GM13976 (cell line): ENCODE measurements around the gene GIT1.
A peak's percentile ranks its signal among the peaks of the same experiment; 100 is the strongest.

ENCODE experiments used
- DNase-seq: peaks from one replicate; pipeline ENCODE4 v3.0.0; 2012; ENCODE audit warnings: low spot score
- CTCF ChIP-seq: IDR thresholded peaks from 2 replicates; pipeline ENCODE4 v1.5.1; 2012; ENCODE audit warnings: borderline replicate concordance, mild to moderate bottlenecking; ENCODE audit not compliant: insufficient read depth; ENCODE audit errors: extremely low read depth, missing control alignments, control extremely low read depth
- in situ Hi-C: fragments of 300-500 bp; cut with MboI; formaldehyde crosslinking; loops from one replicate; pipeline ENCODE4 v1.12.0; 2022; ENCODE audit warnings: low sequenced_read_pairs, mixed read lengths, inconsistent platforms; ENCODE audit not compliant: unreplicated experiment

Gene GIT1

GRCh38 chr17:29594519-29595090 is 5.2 kb upstream of the GIT1 start:
- in situ Hi-C loops = no loop called here
- TF ChIP-seq CTCF = no peak
- no peak for DNase-seq

GRCh38 chr17:29593591-29594518 is 4.4 kb upstream of the GIT1 start:
- peak; percentile 21 for TF ChIP-seq CTCF
- in situ Hi-C loops = no loop called here
- no peak for DNase-seq

- TF ChIP-seq CTCF = peak; percentile 12
- DNase-seq = peak; percentile 71
- in situ Hi-C loops = no loop called here
These were observed 3.6 kb upstream of the GIT1 start, which contains the start of gene ANKRD13B for GRCh38 chr17:29592850-29593551. TSS of gene ANKRD13B (plus strand) at chr17:29593132. CDS start at chr17:29593622, 490 bp downstream.

GRCh38 chr17:29591737-29592608 is 2.5 kb upstream of the GIT1 start:
- peak; percentile 88 for DNase-seq
- TF ChIP-seq CTCF = peak; percentile 98
- in situ Hi-C loops = no loop called here

- DNase-seq = no peak
- no peak for TF ChIP-seq CTCF
- in situ Hi-C loops = no loop called here
These were observed 1.8 kb upstream of the GIT1 start for GRCh38 chr17:29591146-29591736.
